WERI-Rb-1 (cell line): ENCODE data around the gene ZNF711.
"Not testable (repeated sequence)": the region's sequence is repeated elsewhere in the genome, so short reads cannot be mapped to it uniquely, and the experiment has no call there.

Experiments used
- DNase-seq: peaks from one replicate; pipeline ENCODE4 v3.0.0-alpha.2; 2020
- H3K27ac ChIP-seq: fragments of 250-450 bp; sonication (Bioruptor Pico); 2 replicates; pipeline ENCODE4 v1.5.1; 2020; ENCODE audit warnings: mild to moderate bottlenecking, moderate library complexity
- H3K27me3 ChIP-seq: fragments of 250-450 bp; sonication (Bioruptor Pico); 2 replicates; pipeline ENCODE4 v1.5.1; 2021; ENCODE audit warnings: mild to moderate bottlenecking, low read depth, moderate library complexity; ENCODE audit not compliant: insufficient read depth, severe bottlenecking
- H3K36me3 ChIP-seq: fragments of 250-450 bp; sonication (Bioruptor Pico); 2 replicates; pipeline ENCODE4 v1.5.1; 2020; ENCODE audit warnings: mild to moderate bottlenecking, moderate library complexity
- H3K4me3 ChIP-seq: 2 replicates; pipeline ENCODE4 v1.5.1; 2011; ENCODE audit warnings: low read depth, mild to moderate bottlenecking, control low read depth, low read length
- H3K9me3 ChIP-seq: fragments of 250-450 bp; sonication (Bioruptor Pico); 2 replicates; pipeline ENCODE4 v1.5.1; 2021; ENCODE audit warnings: mild to moderate bottlenecking, moderate library complexity; ENCODE audit not compliant: severe bottlenecking
- CTCF ChIP-seq: IDR thresholded peaks from 2 replicates; pipeline ENCODE4 v1.5.1; 2011; ENCODE audit warnings: low read depth, mild to moderate bottlenecking, control low read depth, inconsistent platforms, low read length

ZNF711 gene

GRCh38 chrX:85303544-85303943 lies 59.8 kb downstream of the ZNF711 start:
- Histone ChIP-seq H3K27ac (no peak overlapping the region), H3K36me3 (no peaks in the 10 kb centered on the region), H3K9me3 (no peaks in the 10 kb centered on the region), H3K4me3 (no peak overlapping the region), H3K27me3 (no peaks in the 10 kb centered on the region)
- no peak for TF ChIP-seq CTCF
- DNase-seq = no peak

GRCh38 chrX:85309717-85310116 lies 65.9 kb downstream of the ZNF711 start:
- DNase-seq = no peak
- 0 out of 2 replicates have a peak, but pooled peaks have one; percentile 19 for TF ChIP-seq CTCF

DNA sequence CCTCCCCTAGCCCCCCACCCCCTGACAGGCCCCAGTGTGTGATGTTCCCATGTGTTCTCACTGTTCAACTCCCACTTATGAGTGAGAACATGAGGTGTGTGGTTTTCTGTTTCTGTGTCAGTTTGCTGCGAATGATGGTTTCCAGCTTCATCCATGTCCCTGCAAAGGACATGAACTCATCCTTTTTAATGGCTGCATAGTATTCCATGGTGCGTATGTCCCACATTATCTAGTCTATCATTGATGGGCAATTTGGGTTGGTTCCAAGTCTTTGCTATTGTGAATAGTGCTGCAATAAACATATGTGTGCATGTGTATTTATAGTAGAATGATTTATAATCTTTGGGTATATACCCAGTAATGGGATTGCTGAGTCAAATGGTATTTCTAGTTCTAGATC lies 67.6 kb downstream of the ZNF711 start:
- DNase-seq, H3K27me3 ChIP-seq, H3K4me3 ChIP-seq, H3K9me3 ChIP-seq, H3K36me3 ChIP-seq, H3K27ac ChIP-seq: not testable (repeated sequence)

More at GRCh38 chrX:85309717-85310116, 65.9 kb downstream of the ZNF711 start:
- H3K9me3 ChIP-seq = no peaks in the 10 kb centered on the region
- no peak overlapping the region for H3K4me3 ChIP-seq
- H3K27ac ChIP-seq = no peak overlapping the region
- peaks cover 4% of the 10 kb centered on the region for H3K27me3 ChIP-seq
- no peaks in the 10 kb centered on the region for H3K36me3 ChIP-seq
